Coronary artery (tissue), 2 donors: ENCODE data around the gene LAMP1.
A peak's percentile ranks its signal among the peaks of the same experiment; 100 is the strongest.

Source experiments
- DNase-seq: peaks from one replicate; pipeline ENCODE4 v3.0.0-alpha.2; 2017; ENCODE audit warnings: low spot score
- H3K27ac ChIP-seq, 2 donors: fragments of 200-600 bp; sonication (generic); one replicate each; pipeline ENCODE4 v1.5.1; 2016 to 2019
- H3K4me3 ChIP-seq: fragments of 200-600 bp; sonication (generic); 2 replicates; pipeline ENCODE4 v1.5.1; 2016; ENCODE audit warnings: mild to moderate bottlenecking, moderate library complexity
- CTCF ChIP-seq: fragments of 200-600 bp; sonication (generic); IDR thresholded peaks from one replicate; pipeline ENCODE4 v1.5.1; 2019; ENCODE audit warnings: antibody characterized with exemption

Gene LAMP1

DNA sequence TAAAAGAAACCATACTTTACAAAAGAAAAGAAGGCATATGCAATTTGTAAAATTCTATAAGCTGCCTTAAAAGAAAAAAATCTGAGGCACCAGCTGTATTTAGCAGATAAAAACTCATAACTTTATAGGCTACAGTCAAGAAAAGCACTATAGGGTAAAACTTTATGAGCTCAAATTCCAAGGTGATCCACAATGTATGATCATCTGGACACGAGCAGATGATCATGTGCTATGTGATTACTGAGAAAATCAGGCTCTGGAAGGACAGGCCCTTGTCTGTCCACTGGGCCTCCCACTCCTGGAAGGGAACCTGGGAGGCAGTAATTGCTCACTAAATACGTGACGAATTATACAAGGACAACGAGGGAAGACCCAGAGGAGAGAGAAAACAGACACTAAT, 59.6 kb downstream of the LAMP1 start:
- no peak overlapping the region for H3K27ac ChIP-seq
- DNase-seq: no peak
- H3K4me3 ChIP-seq: no peak overlapping the region
- no peak for TF ChIP-seq CTCF

GRCh38 chr13:113357529-113357928, 60.5 kb downstream of the LAMP1 start:
- H3K4me3 ChIP-seq: no peak overlapping the region
- TF ChIP-seq CTCF: no peak
- DNase-seq: no peak
- H3K27ac ChIP-seq: no peak overlapping the region

DNA sequence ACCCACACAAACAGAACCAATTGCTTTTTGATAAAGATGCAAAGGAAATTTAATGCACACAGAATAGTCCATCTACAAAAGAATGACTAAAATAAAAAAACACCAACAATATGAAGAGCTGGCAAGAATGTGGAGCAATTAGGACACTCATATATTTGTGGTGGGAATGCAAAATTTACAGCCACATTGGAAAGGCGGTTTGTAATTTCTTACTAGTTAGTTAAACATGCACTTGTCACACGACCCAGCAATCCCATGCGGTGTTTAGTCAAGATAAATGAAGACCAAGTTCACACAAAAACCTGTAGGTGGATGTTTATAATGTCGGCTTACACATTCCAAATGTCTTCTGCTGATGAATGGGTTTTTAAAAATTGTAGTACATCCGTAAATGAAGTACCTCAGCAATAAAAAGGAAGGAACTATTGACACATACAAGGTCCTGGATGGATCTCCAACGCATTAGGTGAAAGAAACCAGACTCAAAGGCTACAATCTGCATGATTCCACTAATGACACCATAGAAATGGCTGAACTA, 61.7 kb downstream of the LAMP1 start:
- Histone ChIP-seq H3K27ac (no peak overlapping the region), H3K4me3 (no peak overlapping the region)
- no peak for TF ChIP-seq CTCF
- no peak for DNase-seq

GRCh38 chr13:113359571-113359970, 62.5 kb downstream of the LAMP1 start:
- Histone ChIP-seq H3K27ac (no peak overlapping the region), H3K4me3 (no peak overlapping the region)
- DNase-seq: no peak
- TF ChIP-seq CTCF: no peak

- no peak for DNase-seq
- TF ChIP-seq CTCF: no peak
Observed at GRCh38 chr13:113360446-113360845, 63.4 kb downstream of the LAMP1 start.

DNA sequence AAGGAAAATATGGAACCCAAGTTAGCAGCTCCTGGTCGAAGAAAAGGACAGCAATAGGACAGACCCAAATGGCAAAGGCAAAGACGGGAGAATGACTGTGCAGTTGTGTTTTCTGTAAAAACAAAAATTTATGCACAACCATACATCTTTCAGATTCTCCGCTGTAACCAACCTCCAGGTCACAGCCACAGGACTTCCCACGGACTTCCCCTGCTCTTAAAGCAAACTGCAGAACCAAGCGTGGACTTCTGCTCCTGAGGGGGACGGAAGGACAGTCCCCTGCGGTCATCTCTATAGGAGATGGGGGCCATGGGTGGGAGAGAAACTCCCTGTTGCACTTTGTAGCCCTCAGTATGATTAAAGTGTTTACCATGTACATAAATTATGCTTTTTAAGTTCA, 64.4 kb downstream of the LAMP1 start:
- no peak for DNase-seq
- no peak for TF ChIP-seq CTCF
- H3K4me3 ChIP-seq: no peak overlapping the region
- no peak overlapping the region for H3K27ac ChIP-seq

More at GRCh38 chr13:113360446-113360845, 63.4 kb downstream of the LAMP1 start:
- Histone ChIP-seq H3K27ac (no peak overlapping the region), H3K4me3 (no peak overlapping the region)

- H3K27ac ChIP-seq: no peak overlapping the region
- DNase-seq: no peak
Observed at GRCh38 chr13:113364311-113364889, 67.4 kb downstream of the LAMP1 start.

More at GRCh38 chr13:113364311-113364889, 67.4 kb downstream of the LAMP1 start:
- no peak for TF ChIP-seq CTCF
- H3K4me3 ChIP-seq: peak overlapping the region; percentile 84
